GM10248 (cell line): ENCODE measurements around the gene TAF3.
"Not testable (repeated sequence)": the region's sequence is repeated elsewhere in the genome, so short reads cannot be mapped to it uniquely, and the experiment has no call there.

ENCODE experiments used
- CTCF ChIA-PET: fragments of 300-600 bp; sonication (Branson Sonifier 250); formaldehyde crosslinking; extraction: SDS; loops from one replicate; lab custom pipeline; 2021; ENCODE audit warnings: antibody characterized with exemption; lab: Yijun Ruan, JAX
- POLR2A ChIA-PET: fragments of 350-650 bp; sonication (Branson Sonifier 250); formaldehyde crosslinking; extraction: SDS; loops from one replicate; lab custom pipeline; 2020; ENCODE audit warnings: antibody characterized with exemption; lab: Yijun Ruan, JAX
- DNase-seq: peaks from one replicate; pipeline ENCODE4 v3.0.0; 2012; ENCODE audit errors: extremely low spot score
- TF ChIP-seq, protein P1 (sequence below): IDR thresholded peaks from 2 replicates; pipeline ENCODE4 v1.5.1; 2012; ENCODE audit warnings: mild to moderate bottlenecking, low read depth; ENCODE audit errors: extremely low read depth, missing control alignments, control extremely low read depth

The TAF3 gene

DNA sequence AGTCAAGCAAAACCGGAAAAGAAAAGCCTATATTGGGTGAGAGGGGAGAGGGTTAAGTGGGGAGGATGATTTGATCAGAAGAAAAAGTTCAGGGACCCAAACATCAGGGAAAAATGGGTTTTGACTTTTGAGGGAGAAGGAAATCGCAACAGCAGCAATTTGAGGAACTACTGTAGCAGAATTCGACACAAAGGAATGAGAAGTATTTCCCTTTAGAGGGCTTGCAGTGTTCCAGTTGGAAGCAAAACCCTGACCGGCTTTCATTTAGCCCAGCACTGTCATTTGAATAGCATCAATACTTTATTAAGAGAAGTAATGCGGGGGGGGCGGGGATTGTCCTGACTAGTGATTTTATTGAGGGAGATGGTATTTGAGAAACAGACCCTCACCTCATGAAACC is 199.0 kb downstream of the TAF3 start:
- POLR2A ChIA-PET: no interaction called here
- DNase-seq: no peak
- CTCF ChIA-PET: no interaction called here
- TF ChIP-seq, protein P1, sequence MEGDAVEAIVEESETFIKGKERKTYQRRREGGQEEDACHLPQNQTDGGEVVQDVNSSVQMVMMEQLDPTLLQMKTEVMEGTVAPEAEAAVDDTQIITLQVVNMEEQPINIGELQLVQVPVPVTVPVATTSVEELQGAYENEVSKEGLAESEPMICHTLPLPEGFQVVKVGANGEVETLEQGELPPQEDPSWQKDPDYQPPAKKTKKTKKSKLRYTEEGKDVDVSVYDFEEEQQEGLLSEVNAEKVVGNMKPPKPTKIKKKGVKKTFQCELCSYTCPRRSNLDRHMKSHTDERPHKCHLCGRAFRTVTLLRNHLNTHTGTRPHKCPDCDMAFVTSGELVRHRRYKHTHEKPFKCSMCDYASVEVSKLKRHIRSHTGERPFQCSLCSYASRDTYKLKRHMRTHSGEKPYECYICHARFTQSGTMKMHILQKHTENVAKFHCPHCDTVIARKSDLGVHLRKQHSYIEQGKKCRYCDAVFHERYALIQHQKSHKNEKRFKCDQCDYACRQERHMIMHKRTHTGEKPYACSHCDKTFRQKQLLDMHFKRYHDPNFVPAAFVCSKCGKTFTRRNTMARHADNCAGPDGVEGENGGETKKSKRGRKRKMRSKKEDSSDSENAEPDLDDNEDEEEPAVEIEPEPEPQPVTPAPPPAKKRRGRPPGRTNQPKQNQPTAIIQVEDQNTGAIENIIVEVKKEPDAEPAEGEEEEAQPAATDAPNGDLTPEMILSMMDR: no peak

DNA sequence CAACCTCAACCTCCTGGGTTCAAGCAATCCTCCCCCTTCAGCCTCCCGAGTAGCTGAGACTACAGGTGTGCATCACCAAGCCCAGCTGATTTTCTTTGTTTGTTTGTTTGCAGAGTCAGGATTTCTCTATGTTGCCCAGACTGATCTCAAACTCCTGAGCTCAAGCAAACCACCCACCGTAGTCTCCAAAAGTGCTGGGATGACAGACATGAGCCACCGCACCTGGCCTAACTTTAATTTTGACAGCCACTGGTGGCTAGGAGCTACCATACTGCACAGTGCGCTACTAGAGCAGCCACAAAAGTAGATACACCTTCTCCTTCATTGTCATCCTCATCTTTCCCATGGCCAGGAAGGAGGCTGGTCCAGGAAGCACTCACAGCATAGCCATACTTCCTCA is 205.0 kb downstream of the TAF3 start:
- POLR2A ChIA-PET: no interaction called here

DNA sequence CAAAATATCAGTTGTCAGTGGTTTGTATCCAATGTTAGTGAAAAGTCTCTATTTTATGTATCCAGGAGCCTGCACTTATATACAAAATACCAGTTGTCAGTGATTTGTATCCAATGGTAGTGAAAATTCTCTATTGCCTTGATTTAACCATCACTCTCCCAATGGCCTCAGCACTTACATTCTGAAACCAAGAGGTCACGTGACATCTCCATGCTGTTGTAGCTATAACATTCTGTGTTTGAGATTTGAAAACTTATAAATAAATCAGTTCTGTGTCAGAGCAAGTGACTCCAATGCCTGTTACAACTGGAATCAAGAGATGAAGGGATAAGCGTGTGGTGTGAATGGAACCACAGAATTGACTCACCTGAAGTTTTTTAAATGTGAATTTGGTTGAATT is 205.5 kb downstream of the TAF3 start:
- no peak for DNase-seq
- ChIA-PET CTCF (no interaction called here), POLR2A (no interaction called here)
- TF ChIP-seq, protein P1: no peak

More for the DNA sequence above, 205.0 kb downstream of the TAF3 start:
- CTCF ChIA-PET: no interaction called here
- TF ChIP-seq, protein P1: no peak
- no peak for DNase-seq

DNA sequence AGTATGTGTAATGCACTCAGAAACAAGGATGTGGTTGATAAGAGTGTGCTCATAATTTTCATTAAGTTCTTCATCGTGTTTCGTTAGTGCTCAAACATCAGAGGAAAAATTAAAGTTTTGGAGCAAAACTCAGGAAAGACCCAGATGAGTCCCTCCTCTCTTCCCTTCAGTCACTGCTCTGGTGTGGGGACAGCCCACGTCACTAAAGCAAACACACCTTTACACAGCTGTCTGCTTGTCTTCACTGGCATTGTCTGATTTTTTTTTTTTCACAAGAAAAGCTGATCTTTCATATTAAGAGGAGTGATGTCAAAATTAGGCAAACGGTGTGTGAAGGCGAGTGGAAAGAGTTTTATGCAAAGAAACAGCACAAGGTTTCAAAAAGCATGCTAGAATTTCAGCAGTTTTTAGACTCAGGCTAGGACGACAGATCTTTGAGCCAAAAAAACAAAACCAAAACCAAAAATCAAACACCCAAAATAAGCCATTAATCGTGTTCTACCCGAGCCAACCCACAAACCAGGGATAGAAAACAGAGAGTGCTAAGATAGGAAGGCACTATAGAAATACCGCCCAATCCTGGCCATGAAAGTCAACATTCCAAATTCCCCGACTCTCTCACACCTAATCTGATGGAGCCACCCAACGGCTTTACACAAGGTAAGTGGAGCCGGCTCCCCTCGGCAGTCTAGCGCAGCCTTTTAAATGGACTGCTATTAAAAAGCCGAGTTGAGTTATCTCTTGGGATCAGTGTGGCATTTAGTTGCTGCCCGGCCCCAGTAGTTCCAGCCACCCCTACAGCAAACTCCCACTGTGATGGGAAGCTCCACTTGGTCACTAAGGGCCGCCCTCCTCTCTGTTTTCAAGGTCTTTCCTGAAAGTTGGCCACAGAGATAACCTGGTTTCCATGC is 208.3 kb downstream of the TAF3 start:
- POLR2A ChIA-PET: interaction anchor here (0.6 kb wide), 1 partner anchor 1955 kb away, joined by 5 read pairs; no protein-coding TSS in a partner anchor
- CTCF ChIA-PET: no interaction called here
- TF ChIP-seq, protein P1: no peak
- no peak for DNase-seq

DNA sequence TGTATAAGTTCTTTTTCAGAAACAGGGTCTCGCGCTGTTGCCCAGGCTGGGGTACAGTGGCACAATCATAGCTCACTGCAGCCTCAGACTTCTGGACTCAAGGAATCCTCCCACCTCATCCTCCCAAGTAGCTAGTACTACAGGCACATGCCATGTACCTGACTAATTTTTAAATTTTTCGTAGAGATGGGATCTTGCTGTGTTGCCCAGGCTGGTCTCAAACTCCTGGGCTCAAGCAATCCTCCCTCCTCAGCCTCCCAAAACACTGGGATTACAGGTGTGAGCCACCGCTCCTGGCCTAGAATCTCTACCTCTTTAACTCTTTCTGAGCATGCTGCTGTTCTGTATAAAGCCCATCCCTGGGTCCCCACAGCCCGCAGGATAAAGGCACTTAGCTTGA is 212.9 kb downstream of the TAF3 start:
- DNase-seq, POLR2A ChIA-PET: not testable (repeated sequence)
- CTCF ChIA-PET: interaction anchor here (1.0 kb wide), 1 partner anchor 14 kb away, joined by 3 read pairs; no protein-coding TSS in a partner anchor

DNA sequence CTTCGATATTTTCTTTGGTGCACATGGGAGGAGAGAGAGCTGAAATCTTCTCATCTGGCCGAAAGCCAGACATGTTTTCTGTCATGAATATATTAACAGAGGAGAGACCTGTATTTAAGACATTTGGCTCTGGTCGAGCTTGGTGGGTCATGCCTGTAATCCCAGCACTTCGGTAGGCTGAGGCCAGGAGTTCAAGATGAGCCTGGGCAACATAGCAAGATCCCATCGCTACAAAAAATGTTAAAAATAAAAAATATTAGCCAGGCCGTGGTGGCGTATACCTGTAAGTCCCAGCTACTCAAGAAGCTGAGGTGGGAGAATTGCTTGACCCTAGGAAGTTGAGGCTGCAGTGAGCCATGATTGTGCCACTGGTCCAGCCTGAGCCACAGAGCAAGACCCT is 214.3 kb downstream of the TAF3 start:
- CTCF ChIA-PET: interaction anchor here (1.0 kb wide), 1 partner anchor 8 kb away, joined by 3 read pairs; no protein-coding TSS in a partner anchor
- DNase-seq: no peak
- POLR2A ChIA-PET: no interaction called here
- TF ChIP-seq, protein P1: no peak

DNA sequence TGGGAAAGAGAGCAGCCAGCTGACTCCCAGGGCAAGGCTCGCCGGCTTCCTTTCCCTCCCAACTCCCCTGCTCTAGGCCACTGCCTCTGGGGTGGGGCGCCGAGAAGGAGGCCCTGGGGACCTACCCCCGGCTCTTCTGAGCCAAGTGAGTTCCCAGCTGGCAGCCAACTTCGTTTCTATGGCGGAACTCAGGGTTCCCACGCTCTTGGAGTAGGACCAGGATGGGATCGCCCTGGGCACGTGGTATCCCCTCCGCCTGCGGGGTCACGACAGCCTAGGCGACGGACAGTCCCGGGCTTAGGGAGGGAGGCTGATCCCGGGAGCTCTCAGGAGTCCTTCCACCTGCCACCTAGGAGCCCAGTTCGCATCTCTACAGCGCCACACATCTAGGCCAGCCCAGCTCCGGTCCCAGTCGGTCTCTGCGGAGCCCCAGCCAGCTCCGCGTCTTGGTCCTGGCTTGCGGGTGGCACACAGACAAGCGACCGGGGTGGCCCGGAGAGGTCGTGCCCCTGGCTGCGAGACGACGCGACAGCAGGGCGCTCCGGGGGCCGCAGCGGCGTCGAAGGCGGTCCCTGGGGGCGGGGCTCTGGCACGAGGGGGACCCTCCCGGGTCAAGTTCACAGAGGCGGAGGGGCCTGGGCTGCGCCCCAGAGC is 215.6 kb downstream of the TAF3 start:
- POLR2A ChIA-PET: no interaction called here

More for the DNA sequence above, 215.6 kb downstream of the TAF3 start:
- peak; percentile 11 for DNase-seq
- CTCF ChIA-PET: no interaction called here
- TF ChIP-seq, protein P1: no peak
